Limb (tissue), 2 donors: ENCODE measurements around the gene CST11.
A peak's percentile ranks its signal among the peaks of the same experiment; 100 is the strongest.

Experiments used
- DNase-seq, 2 donors: peaks; one replicate each; pipeline ENCODE4 v3.0.0-alpha.2; 2016; ENCODE audit errors: extremely low spot score in 2 of 2

The CST11 gene

GRCh38 chr20:23454816-23455215 is 2.1 kb upstream of the CST11 start:
- DNase-seq, result no peak

GRCh38 chr20:23453549-23454543 is 1.2 kb upstream of the CST11 start:
- DNase-seq, result no peak

- DNase-seq, result no peak
Observed at GRCh38 chr20:23451956-23452487, 654 bp downstream of the CST11 start.

GRCh38 chr20:23450877-23451276 is 1.8 kb downstream of the CST11 start:
- no peak for DNase-seq

- DNase-seq, result no peak
Observed at GRCh38 chr20:23449421-23449820, 3.3 kb downstream of the CST11 start.

GRCh38 chr20:23448167-23448566 is 4.5 kb downstream of the CST11 start:
- DNase-seq, result no peak

- DNase-seq, result no peak
Observed at GRCh38 chr20:23446505-23446904, 6.2 kb downstream of the CST11 start.

- no peak for DNase-seq
Observed at GRCh38 chr20:23445596-23446217, 7.0 kb downstream of the CST11 start.

- no peak for DNase-seq
Observed at GRCh38 chr20:23444859-23445258, 7.8 kb downstream of the CST11 start.

- no peak for DNase-seq
Observed at GRCh38 chr20:23442436-23442835, 10.2 kb downstream of the CST11 start.

- peak; percentile 73 to 81 for DNase-seq
Observed at GRCh38 chr20:23441850-23442313, 10.8 kb downstream of the CST11 start.

GRCh38 chr20:23440004-23440403 is 12.7 kb downstream of the CST11 start:
- DNase-seq, result no peak

- no peak for DNase-seq
Observed at GRCh38 chr20:23438661-23439060, 14.0 kb downstream of the CST11 start.

GRCh38 chr20:23437126-23437899 is 15.4 kb downstream of the CST11 start:
- no peak for DNase-seq

- no peak for DNase-seq
Observed at GRCh38 chr20:23436681-23437080, 16.0 kb downstream of the CST11 start.

- no peak for DNase-seq
Observed at GRCh38 chr20:23435626-23436539, 16.8 kb downstream of the CST11 start.

GRCh38 chr20:23434521-23435313 is 18.0 kb downstream of the CST11 start:
- DNase-seq, result no peak

GRCh38 chr20:23433628-23434027 is 19.0 kb downstream of the CST11 start:
- no peak for DNase-seq

- DNase-seq, result no peak
Observed at GRCh38 chr20:23425129-23425528, 27.5 kb downstream of the CST11 start.
